ENCODE data around the gene PLA2G4D.

The PLA2G4D gene

DNA sequence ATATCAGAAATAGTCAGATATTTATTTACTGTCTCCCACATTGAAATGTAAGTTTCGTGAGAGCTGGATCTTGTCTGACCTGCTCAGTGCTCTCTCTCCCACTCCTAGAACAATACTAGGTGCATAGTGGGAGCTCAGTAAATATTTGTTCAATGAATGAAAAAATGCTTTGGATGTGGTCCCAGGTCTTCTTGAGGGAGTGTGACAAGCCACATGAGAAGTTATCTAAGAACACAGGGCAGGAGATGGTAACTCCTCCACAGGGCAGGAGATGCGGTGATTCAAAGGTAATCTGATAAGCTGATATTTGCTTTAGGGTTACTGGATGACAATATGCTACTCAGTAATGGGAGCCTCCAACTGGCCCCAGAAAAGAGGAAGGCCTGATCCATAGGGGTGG is 47.8 kb downstream of the PLA2G4D start:
- Histone ChIP-seq H3K36me3 (replicated peaks) (no peaks in the 10 kb centered on the region), H3K27me3 (replicated peaks) (peaks cover 2% of the 10 kb centered on the region), H3K27ac (no peak overlapping the region), H3K4me3 (ENCODE audit: low read depth, low read length) (no peak overlapping the region)
- TF ChIP-seq, protein P1, sequence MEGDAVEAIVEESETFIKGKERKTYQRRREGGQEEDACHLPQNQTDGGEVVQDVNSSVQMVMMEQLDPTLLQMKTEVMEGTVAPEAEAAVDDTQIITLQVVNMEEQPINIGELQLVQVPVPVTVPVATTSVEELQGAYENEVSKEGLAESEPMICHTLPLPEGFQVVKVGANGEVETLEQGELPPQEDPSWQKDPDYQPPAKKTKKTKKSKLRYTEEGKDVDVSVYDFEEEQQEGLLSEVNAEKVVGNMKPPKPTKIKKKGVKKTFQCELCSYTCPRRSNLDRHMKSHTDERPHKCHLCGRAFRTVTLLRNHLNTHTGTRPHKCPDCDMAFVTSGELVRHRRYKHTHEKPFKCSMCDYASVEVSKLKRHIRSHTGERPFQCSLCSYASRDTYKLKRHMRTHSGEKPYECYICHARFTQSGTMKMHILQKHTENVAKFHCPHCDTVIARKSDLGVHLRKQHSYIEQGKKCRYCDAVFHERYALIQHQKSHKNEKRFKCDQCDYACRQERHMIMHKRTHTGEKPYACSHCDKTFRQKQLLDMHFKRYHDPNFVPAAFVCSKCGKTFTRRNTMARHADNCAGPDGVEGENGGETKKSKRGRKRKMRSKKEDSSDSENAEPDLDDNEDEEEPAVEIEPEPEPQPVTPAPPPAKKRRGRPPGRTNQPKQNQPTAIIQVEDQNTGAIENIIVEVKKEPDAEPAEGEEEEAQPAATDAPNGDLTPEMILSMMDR (IDR thresholded peaks at IDR 0.05; ENCODE audit: low read depth, low read length, missing control alignments): no peak
- no peak for DNase-seq
- in situ Hi-C loops (cut with HindIII; ENCODE audit: low pct_ligation_motif_present, low sequenced_read_pairs): no loop called here

DNA sequence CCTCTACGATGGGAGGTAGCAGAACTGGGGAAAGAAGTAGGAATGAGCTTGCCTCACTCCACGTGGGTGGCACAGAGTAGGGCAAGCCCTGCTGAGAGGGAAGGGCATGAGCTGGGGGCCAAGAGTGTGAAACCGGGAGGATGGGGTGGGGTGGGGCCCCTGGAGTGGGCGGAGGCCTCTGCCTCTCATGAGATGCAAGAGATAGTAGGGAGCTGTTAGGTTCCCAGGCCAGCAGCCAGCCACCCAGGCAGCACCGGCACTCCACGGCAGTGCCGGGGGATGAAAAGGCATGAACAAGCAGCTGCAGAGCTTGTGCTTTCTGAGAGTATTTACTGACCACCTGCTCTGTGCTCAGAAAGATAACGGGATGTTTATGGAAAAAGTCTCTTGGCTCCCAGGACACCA is 49.1 kb downstream of the PLA2G4D start:
- Histone ChIP-seq H3K27me3 (replicated peaks) (no peaks in the 10 kb centered on the region), H3K4me3 (ENCODE audit: low read depth, low read length) (no peak overlapping the region), H3K27ac (no peak overlapping the region), H3K36me3 (replicated peaks) (no peaks in the 10 kb centered on the region)
- in situ Hi-C loops (cut with HindIII; ENCODE audit: low pct_ligation_motif_present, low sequenced_read_pairs): no loop called here
- no peak for DNase-seq
- TF ChIP-seq, protein P1 (IDR thresholded peaks at IDR 0.05; ENCODE audit: low read depth, low read length, missing control alignments): no peak

DNA sequence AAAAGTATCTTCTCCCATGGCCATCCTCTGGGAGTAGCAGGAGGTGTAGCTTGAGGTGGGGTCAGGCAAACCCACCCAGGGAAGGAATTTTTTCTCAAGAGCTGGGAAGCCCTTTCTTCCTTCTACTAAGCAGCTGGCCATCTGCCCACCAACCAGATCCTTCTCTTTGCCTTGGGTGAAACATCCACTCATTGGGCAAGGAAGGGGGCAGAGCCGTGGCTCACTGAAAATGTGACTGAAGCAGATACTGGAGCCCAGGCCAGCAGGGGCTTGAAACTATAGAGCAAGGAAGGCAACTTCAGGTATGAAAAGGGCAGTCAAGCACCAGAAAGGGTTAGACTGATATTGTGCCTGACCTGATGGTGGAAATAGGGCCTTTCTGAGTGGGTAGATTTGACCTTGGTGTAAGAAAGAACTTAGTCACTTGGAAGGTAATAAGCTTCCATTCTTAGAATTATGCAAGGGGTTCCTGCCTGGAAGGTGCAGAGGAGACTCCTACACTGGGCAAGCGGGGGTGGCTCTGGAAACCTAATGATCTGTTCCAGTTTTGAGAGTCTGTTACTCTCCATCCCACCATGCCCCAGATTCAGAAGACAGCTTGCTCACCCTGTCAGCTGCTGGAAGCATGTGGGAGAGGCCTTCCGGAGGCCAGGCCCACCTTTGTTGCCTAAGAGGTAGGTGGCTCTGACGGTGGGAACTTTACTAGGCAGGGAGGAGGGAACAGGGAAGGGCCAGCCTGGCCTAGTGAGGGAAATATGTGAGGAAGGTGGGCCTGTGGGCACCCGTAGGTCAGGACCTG is 51.6 kb downstream of the PLA2G4D start:
- Histone ChIP-seq H3K27ac (no peak overlapping the region), H3K4me3 (ENCODE audit: low read depth, low read length) (no peak overlapping the region), H3K36me3 (replicated peaks) (no peaks in the 10 kb centered on the region), H3K27me3 (replicated peaks) (no peaks in the 10 kb centered on the region)
- TF ChIP-seq, protein P1 (IDR thresholded peaks at IDR 0.05; ENCODE audit: low read depth, low read length, missing control alignments): no peak
- no peak for DNase-seq
- in situ Hi-C loops (cut with HindIII; ENCODE audit: low pct_ligation_motif_present, low sequenced_read_pairs): no loop called here

DNA sequence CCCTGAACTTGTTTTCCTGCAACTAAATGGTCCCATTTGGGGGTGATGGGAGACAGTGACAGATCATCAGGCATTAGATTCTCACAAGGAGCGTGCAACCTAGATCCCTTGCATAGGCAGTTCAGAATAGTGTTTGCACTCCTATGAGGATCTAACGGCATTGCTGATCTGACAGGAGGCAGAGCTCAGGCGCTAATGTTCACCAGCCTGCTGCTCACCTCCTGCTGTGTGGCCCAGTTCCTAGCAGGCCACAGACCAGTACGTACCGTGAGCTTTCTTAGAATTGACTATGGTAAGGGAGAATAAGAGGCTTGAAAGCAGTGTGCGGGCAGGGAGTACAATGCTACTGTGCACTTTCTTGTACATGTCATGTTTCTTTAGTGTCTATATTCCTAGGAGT is 56.0 kb downstream of the PLA2G4D start:
- Histone ChIP-seq H3K36me3 (replicated peaks) (no peaks in the 10 kb centered on the region), H3K4me3 (ENCODE audit: low read depth, low read length) (no peak overlapping the region), H3K27ac (no peak overlapping the region), H3K27me3 (replicated peaks) (no peaks in the 10 kb centered on the region)
- in situ Hi-C loops (cut with HindIII; ENCODE audit: low pct_ligation_motif_present, low sequenced_read_pairs): no loop called here
- DNase-seq: no peak
- TF ChIP-seq, protein P1 (IDR thresholded peaks at IDR 0.05; ENCODE audit: low read depth, low read length, missing control alignments): no peak

DNA sequence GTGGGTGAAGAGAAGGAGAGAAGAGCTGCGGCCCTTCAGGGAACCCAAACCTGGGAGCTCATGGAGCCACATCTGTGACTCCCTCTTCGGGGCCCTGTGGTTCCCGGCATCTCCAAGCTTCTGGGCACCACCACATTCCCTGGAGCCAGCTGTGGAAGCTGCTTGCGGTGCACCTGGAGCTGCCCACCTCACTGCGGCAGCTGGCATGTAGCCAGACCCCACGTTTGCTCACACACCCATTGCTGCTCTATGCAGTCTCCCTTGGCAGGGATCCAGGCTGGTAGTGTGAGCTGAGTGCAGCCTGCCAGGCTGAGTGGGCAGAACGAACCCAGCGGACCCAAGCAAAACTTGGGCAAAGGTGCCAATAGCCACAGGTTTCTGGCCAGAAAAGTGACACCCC is 56.7 kb downstream of the PLA2G4D start:
- Histone ChIP-seq H3K27ac (no peak overlapping the region), H3K4me3 (ENCODE audit: low read depth, low read length) (no peak overlapping the region), H3K36me3 (replicated peaks) (no peaks in the 10 kb centered on the region), H3K27me3 (replicated peaks) (no peaks in the 10 kb centered on the region)
- in situ Hi-C loops (cut with HindIII; ENCODE audit: low pct_ligation_motif_present, low sequenced_read_pairs): no loop called here
- no peak for DNase-seq
- TF ChIP-seq, protein P1 (IDR thresholded peaks at IDR 0.05; ENCODE audit: low read depth, low read length, missing control alignments): no peak

DNA sequence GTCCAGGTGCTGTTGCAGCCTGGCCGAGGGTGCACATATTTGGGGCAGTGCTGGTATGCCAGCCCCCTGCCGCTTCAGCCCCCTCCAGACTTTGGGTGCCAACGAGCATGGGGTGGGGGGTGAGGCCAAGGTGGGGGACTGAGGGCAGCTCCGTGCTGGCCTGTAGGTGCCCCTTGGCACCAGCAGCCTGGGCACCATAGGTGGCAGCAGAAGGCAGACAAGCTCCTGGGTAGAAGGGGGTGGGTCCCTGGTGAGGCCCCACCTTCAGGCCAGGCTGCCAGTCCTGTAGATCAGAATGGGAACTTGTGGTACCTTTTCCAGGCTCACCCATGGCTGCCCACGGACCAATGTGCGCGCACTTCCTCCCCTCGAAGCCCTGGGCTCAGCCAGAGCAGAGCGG is 57.4 kb downstream of the PLA2G4D start:
- no peak overlapping the region for H3K4me3 ChIP-seq (ENCODE audit: low read depth, low read length)
- in situ Hi-C loops (cut with HindIII; ENCODE audit: low pct_ligation_motif_present, low sequenced_read_pairs): no loop called here

More for the DNA sequence above, 57.4 kb downstream of the PLA2G4D start:
- no peak for DNase-seq
- H3K27ac ChIP-seq: no peak overlapping the region
- H3K36me3 ChIP-seq (replicated peaks): no peaks in the 10 kb centered on the region
- H3K27me3 ChIP-seq (replicated peaks): no peaks in the 10 kb centered on the region
- TF ChIP-seq, protein P1 (IDR thresholded peaks at IDR 0.05; ENCODE audit: low read depth, low read length, missing control alignments): no peak
